Measurements from ENCODE around the gene HTR7. TPM values are rescaled to one million over a fixed set of nuclear protein-coding genes. Genes with fewer than 3 reads are reported as not detected.
A peak's percentile ranks its signal among the peaks of the same experiment; 100 is the strongest.

Gene HTR7
- total and polyA plus RNA-seq, 8 donors, result 0.12 to 0.65 (median 0.24) TPM

DNA sequence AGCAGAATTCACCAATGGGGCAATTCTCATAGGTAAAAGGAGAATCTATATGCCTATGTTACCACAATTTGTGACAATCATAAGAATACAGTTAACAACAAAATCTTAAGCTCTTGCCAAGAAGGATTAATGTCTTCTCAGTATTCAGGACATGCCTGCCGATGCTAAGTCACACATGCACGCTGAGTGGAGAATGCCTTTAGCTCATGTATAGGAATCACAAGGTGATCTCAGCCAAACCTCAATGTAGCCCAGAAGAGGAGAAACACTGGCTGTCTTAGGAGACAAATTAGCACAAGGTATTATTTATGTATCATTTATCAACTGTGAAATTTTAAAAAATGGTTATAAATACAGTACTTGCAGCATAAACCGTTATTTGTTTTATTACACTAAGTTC lies 2.7 kb downstream of the HTR7 start:
- H3K27ac ChIP-seq, result no peak overlapping the region
- no peak for DNase-seq
- peaks cover 0 to 19% of the 10 kb centered on the region in 2 donors for H3K9me3 ChIP-seq
- peaks cover 0 to 26% of the 10 kb centered on the region in 2 donors for H3K4me1 ChIP-seq
- no peaks in the 10 kb centered on the region for H3K36me3 ChIP-seq
- ATAC-seq, result no peak
- H3K4me3 ChIP-seq, result no peak overlapping the region
- TF ChIP-seq, protein P1, sequence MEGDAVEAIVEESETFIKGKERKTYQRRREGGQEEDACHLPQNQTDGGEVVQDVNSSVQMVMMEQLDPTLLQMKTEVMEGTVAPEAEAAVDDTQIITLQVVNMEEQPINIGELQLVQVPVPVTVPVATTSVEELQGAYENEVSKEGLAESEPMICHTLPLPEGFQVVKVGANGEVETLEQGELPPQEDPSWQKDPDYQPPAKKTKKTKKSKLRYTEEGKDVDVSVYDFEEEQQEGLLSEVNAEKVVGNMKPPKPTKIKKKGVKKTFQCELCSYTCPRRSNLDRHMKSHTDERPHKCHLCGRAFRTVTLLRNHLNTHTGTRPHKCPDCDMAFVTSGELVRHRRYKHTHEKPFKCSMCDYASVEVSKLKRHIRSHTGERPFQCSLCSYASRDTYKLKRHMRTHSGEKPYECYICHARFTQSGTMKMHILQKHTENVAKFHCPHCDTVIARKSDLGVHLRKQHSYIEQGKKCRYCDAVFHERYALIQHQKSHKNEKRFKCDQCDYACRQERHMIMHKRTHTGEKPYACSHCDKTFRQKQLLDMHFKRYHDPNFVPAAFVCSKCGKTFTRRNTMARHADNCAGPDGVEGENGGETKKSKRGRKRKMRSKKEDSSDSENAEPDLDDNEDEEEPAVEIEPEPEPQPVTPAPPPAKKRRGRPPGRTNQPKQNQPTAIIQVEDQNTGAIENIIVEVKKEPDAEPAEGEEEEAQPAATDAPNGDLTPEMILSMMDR (IDR thresholded peaks at IDR 0.05), result no peak
- intact Hi-C loops (cut with DNase I), result no loop called here
- peaks cover 37 to 69% of the 10 kb centered on the region in 2 donors for H3K27me3 ChIP-seq

DNA sequence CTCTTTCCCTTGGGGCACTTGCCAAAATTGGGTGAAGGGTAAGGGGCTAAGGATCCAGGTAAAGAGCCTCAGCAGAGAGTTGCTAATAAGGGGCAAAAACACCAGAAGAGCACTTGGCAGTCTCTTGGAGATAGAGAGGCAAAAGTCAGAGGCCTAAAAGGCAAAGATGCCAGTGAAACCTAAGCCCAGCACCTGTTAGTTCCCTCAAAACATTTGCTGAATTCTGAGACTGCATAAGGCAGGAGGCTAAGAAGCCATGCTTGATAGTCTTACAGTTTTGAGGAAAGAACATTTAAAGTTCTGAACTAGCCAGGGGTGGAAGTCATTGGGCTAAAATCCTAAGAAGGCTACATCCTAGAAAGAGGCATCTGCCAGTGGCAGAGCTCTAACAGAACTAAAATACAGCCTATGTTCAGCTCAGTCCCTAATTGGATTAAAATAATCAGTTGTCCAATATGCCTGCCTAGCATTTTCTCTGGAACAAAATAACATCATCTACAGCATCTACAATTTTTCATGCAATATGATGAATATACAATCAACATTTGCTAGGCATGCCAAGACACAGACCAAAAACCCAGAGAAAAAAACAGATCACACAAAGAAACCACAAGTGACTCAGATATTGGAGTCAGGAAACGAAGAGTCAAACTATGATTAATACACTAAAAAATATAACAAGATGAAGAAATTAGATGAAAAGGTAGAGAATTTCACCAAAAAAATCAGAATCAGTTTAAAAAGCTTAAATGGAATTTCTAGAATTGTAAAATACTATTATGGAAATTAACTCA lies 7.7 kb downstream of the HTR7 start:
- intact Hi-C loops (cut with DNase I), result no loop called here
- Histone ChIP-seq H3K9me3 (peaks cover 0 to 25% of the 10 kb centered on the region in 2 donors), H3K36me3 (no peaks in the 10 kb centered on the region), H3K4me3 (no peak overlapping the region), H3K27ac (no peak overlapping the region), H3K27me3 (peaks cover 19 to 29% of the 10 kb centered on the region in 2 donors), H3K4me1 (no peaks in the 10 kb centered on the region)
- ATAC-seq (no peak), DNase-seq (no peak)
- TF ChIP-seq, protein P1 (IDR thresholded peaks at IDR 0.05), result no peak

- Histone ChIP-seq H3K27me3 (peaks cover 0 to 1% of the 10 kb centered on the region in 2 donors), H3K9me3 (peaks cover 0 to 25% of the 10 kb centered on the region in 2 donors), H3K4me1 (no peaks in the 10 kb centered on the region), H3K4me3 (no peak overlapping the region), H3K36me3 (no peaks in the 10 kb centered on the region), H3K27ac (no peak overlapping the region)
- ATAC-seq, result peak; percentile 62
- TF ChIP-seq, protein P1 (IDR thresholded peaks at IDR 0.05), result no peak
- DNase-seq, result no peak
- intact Hi-C loops (cut with DNase I), result no loop called here
Observed at GRCh38 chr10:90847436-90847835, 10.4 kb downstream of the HTR7 start.

DNA sequence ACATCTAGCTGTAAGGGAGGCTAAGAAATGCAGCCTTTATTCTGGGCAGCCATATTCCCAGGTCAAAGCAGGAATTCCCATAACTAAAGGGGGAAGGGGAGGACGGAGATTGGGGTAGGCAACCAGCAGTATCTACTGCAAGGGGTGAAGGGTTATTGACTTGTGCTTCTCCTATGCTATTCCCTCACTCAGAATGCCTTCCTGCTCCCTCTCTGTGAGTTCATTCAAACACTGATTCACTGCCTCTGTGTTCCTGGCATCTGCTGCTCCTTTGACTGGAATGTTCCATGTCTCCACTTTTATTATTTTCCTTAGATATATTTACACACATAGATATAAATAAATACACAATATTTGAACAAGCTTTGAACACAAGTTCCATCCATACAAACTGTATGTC lies 11.1 kb downstream of the HTR7 start:
- no peaks in the 10 kb centered on the region for H3K4me1 ChIP-seq
- H3K4me3 ChIP-seq, result no peak overlapping the region
- H3K36me3 ChIP-seq, result no peaks in the 10 kb centered on the region
- intact Hi-C loops (cut with DNase I), result no loop called here
- TF ChIP-seq, protein P1 (IDR thresholded peaks at IDR 0.05), result no peak
- ATAC-seq, result no peak
- H3K9me3 ChIP-seq, result peaks cover 0 to 22% of the 10 kb centered on the region in 2 donors
- no peak overlapping the region for H3K27ac ChIP-seq
- no peak for DNase-seq
- no peaks in the 10 kb centered on the region for H3K27me3 ChIP-seq

DNA sequence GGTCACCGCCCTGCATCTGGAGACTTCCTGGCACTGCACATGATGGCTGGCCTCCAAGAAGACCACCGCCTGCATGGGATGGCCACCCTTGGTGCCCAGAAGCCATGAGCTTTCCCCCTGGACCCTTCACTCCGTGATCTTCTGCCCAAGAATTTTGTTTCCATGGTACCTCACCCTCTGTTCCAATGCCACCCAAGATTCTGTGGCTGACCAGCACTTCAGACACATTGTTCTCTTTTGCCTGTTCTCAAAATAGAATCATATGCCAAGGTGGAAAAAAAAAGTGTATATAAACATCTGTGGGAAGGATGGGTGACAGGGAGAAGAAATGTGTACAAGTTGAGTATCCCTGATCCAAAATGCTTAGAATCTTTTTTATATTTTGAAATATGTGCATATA lies 12.1 kb downstream of the HTR7 start:
- TF ChIP-seq, protein P1 (IDR thresholded peaks at IDR 0.05), result no peak
- Histone ChIP-seq H3K9me3 (peaks cover 0 to 12% of the 10 kb centered on the region in 2 donors), H3K4me3 (no peak overlapping the region), H3K36me3 (no peaks in the 10 kb centered on the region), H3K27me3 (no peaks in the 10 kb centered on the region), H3K27ac (no peak overlapping the region), H3K4me1 (no peaks in the 10 kb centered on the region)
- intact Hi-C loops (cut with DNase I), result no loop called here
- ATAC-seq (no peak), DNase-seq (no peak)

Data from left lung (tissue), 10 donors.